CD14-positive monocyte (primary cell): ENCODE data around the gene ZNF335. TPM values are rescaled to one million over a fixed set of nuclear protein-coding genes. Genes with fewer than 3 reads are reported as not detected.

Experiments used
- DNase-seq, 3 donors: peaks; one replicate each; pipeline ENCODE4 v3.0.0-alpha.2; 2011 to 2022
- H2AFZ ChIP-seq: 2 replicates; pipeline ENCODE4 v1.6.0; 2012; ENCODE audit warnings: mild to moderate bottlenecking, low read depth, low read length, inconsistent platforms; ENCODE audit not compliant: insufficient read depth, poor library complexity, severe bottlenecking
- H3K27ac ChIP-seq, 2 donors: 1 replicate in 1 of 2; 2 replicates in 1 of 2; pipeline ENCODE4 v1.5.1; 2012 to 2013; ENCODE audit warnings: low read length in 2 of 2, control low read depth in 1 of 2, inconsistent platforms in 1 of 2, low read depth in 1 of 2, mild to moderate bottlenecking in 1 of 2
- H3K27me3 ChIP-seq, 2 donors: one replicate each; pipeline versions ENCODE4 v1.6.0 to v1.6.1; 2011 to 2013; ENCODE audit warnings: low read length in 2 of 2; ENCODE audit not compliant: control insufficient read depth in 2 of 2, insufficient read depth in 2 of 2
- H3K36me3 ChIP-seq, 2 donors: replicated peaks in 1 of 2; 1 replicate in 1 of 2; 2 replicates in 1 of 2; pipeline versions ENCODE4 v1.5.1 to v1.6.1; 2012 to 2013; ENCODE audit warnings: low read length in 2 of 2, control low read depth in 1 of 2, inconsistent platforms in 1 of 2, mild to moderate bottlenecking in 1 of 2; ENCODE audit not compliant: insufficient read depth in 2 of 2, control insufficient read depth in 1 of 2
- H3K4me1 ChIP-seq, 2 donors: 1 replicate in 1 of 2; 2 replicates in 1 of 2; pipeline versions ENCODE4 v1.5.1 to v1.6.1; 2012 to 2013; ENCODE audit warnings: low read length in 2 of 2, control low read depth in 1 of 2, inconsistent platforms in 1 of 2, mild to moderate bottlenecking in 1 of 2, moderate library complexity in 1 of 2; ENCODE audit not compliant: insufficient read depth in 2 of 2, control insufficient read depth in 1 of 2
- H3K4me2 ChIP-seq: replicated peaks from 2 replicates; pipeline ENCODE3; 2012; ENCODE audit warnings: low read length, moderate library complexity, mild to moderate bottlenecking; ENCODE audit not compliant: poor library complexity, severe bottlenecking; ENCODE audit errors: extremely low read depth
- H3K4me3 ChIP-seq, 3 experiments: fragments of 200-600 bp in 1 of 3; sonication (generic) in 1 of 3; replicated peaks in 1 of 3; 1 replicate in 2 of 3; 2 replicates in 1 of 3; pipeline ENCODE4 v1.5.1; 2011 to 2013; ENCODE audit warnings: low read length in 3 of 3, mild to moderate bottlenecking in 3 of 3, control low read depth in 2 of 3, low read depth in 2 of 3, inconsistent platforms in 1 of 3, moderate library complexity in 1 of 3
- H3K79me2 ChIP-seq: 2 replicates; pipeline ENCODE4 v1.6.0; 2012; ENCODE audit warnings: mild to moderate bottlenecking, control low read depth, inconsistent platforms, low read length, moderate library complexity; ENCODE audit not compliant: insufficient read depth
- H3K9ac ChIP-seq: 2 replicates; pipeline ENCODE4 v1.6.0; 2017; ENCODE audit warnings: low read length, mild to moderate bottlenecking; ENCODE audit not compliant: insufficient read depth, poor library complexity, severe bottlenecking
- H3K9me3 ChIP-seq, 2 donors: replicated peaks in 1 of 2; 1 replicate in 1 of 2; 2 replicates in 1 of 2; pipeline versions ENCODE4 v1.5.1 to v1.6.1; 2012 to 2013; ENCODE audit warnings: low read length in 2 of 2, control low read depth in 1 of 2; ENCODE audit not compliant: control insufficient read depth in 1 of 2, insufficient read depth in 1 of 2
- H4K20me1 ChIP-seq: 2 replicates; pipeline ENCODE4 v1.6.0; 2012; ENCODE audit warnings: mild to moderate bottlenecking, low read length, control low read depth, moderate library complexity; ENCODE audit not compliant: insufficient read depth
- H3K27ac Mint-ChIP-seq, 7 donors: one replicate each; pipeline ENCODE4 v1.8.0; 2020; ENCODE audit warnings: mild to moderate bottlenecking in 7 of 7, mixed read lengths in 7 of 7, moderate library complexity in 6 of 7, inconsistent platforms in 2 of 7
- H3K27me3 Mint-ChIP-seq, 3 donors: one replicate each; pipeline ENCODE4 v1.8.0; 2021 to 2022; ENCODE audit warnings: low read depth in 3 of 3, mild to moderate bottlenecking in 3 of 3, mixed read lengths in 3 of 3, moderate library complexity in 3 of 3, inconsistent platforms in 1 of 3
- H3K36me3 Mint-ChIP-seq, 2 donors: one replicate each; pipeline ENCODE4 v1.8.0; 2020; ENCODE audit warnings: mixed read lengths in 2 of 2, inconsistent platforms in 1 of 2, mild to moderate bottlenecking in 1 of 2
- H3K4me1 Mint-ChIP-seq: one replicate; pipeline ENCODE4 v1.8.0; 2020; ENCODE audit warnings: mild to moderate bottlenecking, mixed read lengths
- H3K4me3 Mint-ChIP-seq, 2 donors: one replicate each; pipeline ENCODE4 v1.8.0; 2020; ENCODE audit warnings: mild to moderate bottlenecking in 2 of 2, mixed read lengths in 2 of 2, moderate library complexity in 1 of 2
- H3K9me3 Mint-ChIP-seq, 7 donors: one replicate each; pipeline ENCODE4 v1.8.0; 2020 to 2022; ENCODE audit warnings: mixed read lengths in 7 of 7, mild to moderate bottlenecking in 6 of 7, moderate library complexity in 6 of 7, inconsistent platforms in 2 of 7
- CTCF ChIP-seq: fragments of 200-600 bp; IDR thresholded peaks from one replicate; pipeline ENCODE4 v1.8.0; 2022; ENCODE audit warnings: antibody characterized with exemption, mild to moderate bottlenecking
- WGBS: methylation state at CpG from one replicate; pipeline ENCODE4 v1.1.5; 2013; ENCODE audit warnings: missing lambda C conversion rate; ENCODE audit not compliant: insufficient coverage; 5-methylcytosine and 5-hydroxymethylcytosine counted together
- intact Hi-C, 2 donors: fragments of 100-400 bp; cut with micrococcal nuclease; formaldehyde crosslinking; loops; one replicate each; pipeline versions ENCODE4 v1.15.0 to v1.15.1; 2023
- polyA plus RNA-seq, 3 donors: library from polyadenylated mRNA; depleted of rRNA in 1 of 3; unstranded in 2 of 3; stranded (reverse) in 1 of 3; fragments of 300-500 nt in 2 of 3; fragments of >200 nt in 1 of 3; fragmentation: Illumina TruSeq in 2 of 3; gene quantifications; 1 replicate in 2 of 3; 2 replicates in 1 of 3; pipeline ENCODE4 v1.2.3, GENCODE V29; 2012 to 2021

Gene ZNF335
- polyA plus RNA-seq, 3 donors = 2.7 to 39.6 (median 3.1) TPM

DNA sequence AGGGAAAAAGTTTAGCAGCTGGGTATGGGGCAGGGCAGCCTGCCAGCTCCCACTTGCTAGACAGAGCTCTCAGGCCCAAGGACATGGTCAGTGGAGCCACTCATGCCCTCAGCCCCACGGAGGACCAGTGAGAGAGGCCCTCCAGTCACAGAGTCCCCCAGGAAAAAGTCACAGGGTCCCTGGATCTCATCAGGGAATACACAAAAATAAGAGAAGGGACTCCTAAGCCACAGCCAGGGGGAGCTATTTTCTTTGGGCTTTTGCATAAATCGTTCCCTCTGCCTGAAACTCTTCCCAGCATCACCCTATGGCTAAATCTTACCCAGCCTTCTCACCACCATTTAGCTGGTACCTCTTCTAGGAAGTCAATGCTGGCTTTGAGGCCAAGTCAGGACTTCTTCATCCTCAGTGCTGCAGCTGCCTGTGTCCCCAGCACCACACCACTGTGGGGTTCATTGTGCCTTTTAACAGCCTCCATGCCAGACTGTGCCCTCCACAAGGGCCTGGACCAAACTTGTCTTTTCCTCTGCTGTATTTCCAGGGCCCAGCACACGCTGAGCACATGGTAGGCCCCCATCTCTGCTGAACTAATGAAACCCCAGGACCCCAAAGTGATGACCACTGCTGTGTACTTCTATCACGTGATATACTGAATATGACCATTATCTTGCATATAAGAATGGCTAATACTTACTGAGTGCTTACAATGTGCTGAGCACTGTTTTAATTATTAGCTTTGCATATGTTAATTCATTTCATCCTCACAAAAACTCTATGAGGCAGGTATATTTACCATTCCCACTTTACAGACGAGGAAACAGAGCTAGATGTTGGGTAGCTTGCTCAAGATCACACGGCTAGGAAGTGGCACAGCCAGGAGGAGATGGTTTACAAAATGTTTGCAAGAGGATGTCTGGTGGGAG is 2.0 kb downstream of the ZNF335 start:
- Histone ChIP-seq H4K20me1 (peaks cover 30% of the 10 kb centered on the region), H3K27me3 (no peaks in the 10 kb centered on the region), H3K4me2 (peak overlapping the region; percentile 84), H3K9ac (no peak overlapping the region), H3K4me3 (peak overlapping the region in 1 of 3 experiments; percentile 96), H3K27ac (peak overlapping the region in 1 of 2 donors; percentile 99), H2AFZ (no peak overlapping the region), H3K36me3 (peaks cover 38 to 46% of the 10 kb centered on the region in 2 donors), H3K79me2 (peaks cover 35% of the 10 kb centered on the region), H3K9me3 (no peaks in the 10 kb centered on the region), H3K4me1 (peaks cover 41 to 44% of the 10 kb centered on the region in 2 donors)
- peaks cover 32 to 46% of the 10 kb centered on the region in 2 donors for H3K36me3 Mint-ChIP-seq
- no peaks in the 10 kb centered on the region for H3K9me3 Mint-ChIP-seq
- peak in 2 of 3 donors; percentile 50 to 52 for DNase-seq
- intact Hi-C loops = loop anchor here in 1 of 2 donors (5.0 kb wide), 3 partner anchors 58 to 158 kb away; partner anchors contain the start of genes NCOA5, PLTP and UBE2C
- no peaks in the 10 kb centered on the region for H3K27me3 Mint-ChIP-seq
- 25% methylated on average over 2 of the region's 6 CpGs for WGBS
- TF ChIP-seq CTCF = peak; percentile 82
- peaks cover 34% of the 10 kb centered on the region for H3K4me1 Mint-ChIP-seq
- peak overlapping the region; percentile 35 to 88 for H3K4me3 Mint-ChIP-seq
- H3K27ac Mint-ChIP-seq = peak overlapping the region; percentile 33 to 100 (median 90)

DNA sequence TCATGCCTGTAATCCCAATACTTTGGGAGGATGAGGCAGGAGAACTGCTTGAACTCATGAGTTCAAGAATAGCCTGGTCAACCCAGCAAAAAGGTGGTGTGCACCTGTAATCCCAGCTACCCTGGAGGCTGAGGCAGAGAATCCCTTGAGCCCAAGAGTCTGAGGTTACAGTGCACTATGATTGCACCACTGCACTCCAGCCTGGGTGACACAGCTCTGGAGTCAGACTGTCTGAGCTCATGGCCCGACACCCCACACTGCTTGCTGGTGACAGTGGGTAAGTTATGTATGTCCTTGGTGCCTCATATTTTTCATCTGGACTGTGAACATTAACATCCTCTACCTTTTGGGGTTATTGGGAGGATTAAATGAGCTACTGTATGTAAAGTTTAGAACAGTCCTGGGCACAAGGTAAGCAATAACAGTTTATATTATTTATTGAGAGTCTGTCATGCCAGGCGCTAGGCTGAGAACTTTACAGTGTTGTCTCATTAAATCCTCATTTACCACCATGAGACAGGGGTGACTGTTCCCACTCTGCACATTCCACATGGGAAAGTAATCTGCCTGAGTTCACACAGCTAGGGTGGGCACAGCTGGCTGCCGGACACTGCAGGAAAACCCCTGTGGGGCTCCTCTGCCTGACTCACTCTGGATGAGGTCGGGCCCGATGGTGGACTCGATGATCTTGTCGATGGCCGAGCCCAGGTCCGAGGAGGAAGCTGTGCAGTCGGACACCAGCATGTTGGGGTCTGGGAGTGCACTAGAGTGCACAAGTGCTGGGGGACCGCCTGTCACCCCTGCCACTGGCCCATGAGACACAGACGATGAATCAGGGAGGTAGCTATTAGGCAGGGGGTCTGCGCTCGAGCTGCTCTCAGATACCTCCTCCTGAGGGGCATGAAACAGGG is 2.9 kb downstream of the ZNF335 start:
- Mint-ChIP-seq H3K27me3 (no peaks in the 10 kb centered on the region), H3K4me1 (peaks cover 31% of the 10 kb centered on the region), H3K27ac (peak overlapping the region in 5 of 7 donors; percentile 23 to 100 (median 45)), H3K4me3 (no peak overlapping the region), H3K9me3 (no peaks in the 10 kb centered on the region), H3K36me3 (peaks cover 39 to 55% of the 10 kb centered on the region in 2 donors)
- H4K20me1 ChIP-seq = peaks cover 31% of the 10 kb centered on the region
- TF ChIP-seq CTCF = no peak
- H3K9ac ChIP-seq = no peak overlapping the region
- no peak overlapping the region for H3K4me2 ChIP-seq
- no peaks in the 10 kb centered on the region for H3K9me3 ChIP-seq
- intact Hi-C loops = no loop called here
- H2AFZ ChIP-seq = no peak overlapping the region
- H3K36me3 ChIP-seq = peaks cover 45 to 53% of the 10 kb centered on the region in 2 donors
- H3K4me3 ChIP-seq = no peak overlapping the region
- WGBS = 94% methylated on average over 10 of the region's 14 CpGs
- H3K4me1 ChIP-seq = peaks cover 38 to 41% of the 10 kb centered on the region in 2 donors
- H3K79me2 ChIP-seq = peaks cover 35% of the 10 kb centered on the region
- no peaks in the 10 kb centered on the region for H3K27me3 ChIP-seq
- DNase-seq = peak in 1 of 3 donors; percentile 42
- peak overlapping the region in 1 of 2 donors; percentile 99 for H3K27ac ChIP-seq
